Gastroesophageal sphincter (tissue), 3 donors: ENCODE data around the gene TNNC1.

Source experiments
- POLR2A ChIP-seq, 2 donors: fragments of 450-650 bp; IDR thresholded peaks; one replicate each; pipeline ENCODE4 v1.6.1; 2017; ENCODE audit warnings: antibody characterized with exemption in 2 of 2, mild to moderate bottlenecking in 2 of 2, moderate library complexity in 1 of 2
- TF ChIP-seq, protein P1 (sequence below), 4 experiments: fragments of 200-600 bp in 2 of 4; fragments of 450-650 bp in 2 of 4; sonication (generic) in 1 of 4; IDR thresholded peaks; one replicate each; pipeline ENCODE4 v1.5.1; 2017 to 2019; ENCODE audit warnings: antibody characterized with exemption in 4 of 4, mild to moderate bottlenecking in 2 of 4, moderate library complexity in 2 of 4

DNA sequence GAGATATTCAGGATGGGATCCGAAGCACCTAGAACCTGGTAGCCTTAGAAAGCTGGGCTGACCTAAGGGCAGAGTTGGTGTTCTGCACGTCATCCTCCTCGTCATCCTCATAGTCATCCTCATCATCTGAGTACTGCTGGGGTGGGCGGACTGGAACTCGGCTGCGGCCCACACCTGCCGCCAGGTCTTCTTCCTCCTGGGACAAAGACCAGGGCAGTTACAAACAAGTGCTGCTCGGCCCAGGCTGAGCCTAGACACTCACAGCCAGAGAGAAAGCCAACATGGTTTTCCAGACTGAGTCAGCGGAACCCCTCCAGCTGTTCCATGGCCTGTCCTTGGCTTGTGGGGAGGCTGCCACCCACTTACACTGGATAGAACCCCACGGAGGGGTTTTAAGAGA is 49.5 kb downstream of the TNNC1 start:
- TF ChIP-seq, protein P1, sequence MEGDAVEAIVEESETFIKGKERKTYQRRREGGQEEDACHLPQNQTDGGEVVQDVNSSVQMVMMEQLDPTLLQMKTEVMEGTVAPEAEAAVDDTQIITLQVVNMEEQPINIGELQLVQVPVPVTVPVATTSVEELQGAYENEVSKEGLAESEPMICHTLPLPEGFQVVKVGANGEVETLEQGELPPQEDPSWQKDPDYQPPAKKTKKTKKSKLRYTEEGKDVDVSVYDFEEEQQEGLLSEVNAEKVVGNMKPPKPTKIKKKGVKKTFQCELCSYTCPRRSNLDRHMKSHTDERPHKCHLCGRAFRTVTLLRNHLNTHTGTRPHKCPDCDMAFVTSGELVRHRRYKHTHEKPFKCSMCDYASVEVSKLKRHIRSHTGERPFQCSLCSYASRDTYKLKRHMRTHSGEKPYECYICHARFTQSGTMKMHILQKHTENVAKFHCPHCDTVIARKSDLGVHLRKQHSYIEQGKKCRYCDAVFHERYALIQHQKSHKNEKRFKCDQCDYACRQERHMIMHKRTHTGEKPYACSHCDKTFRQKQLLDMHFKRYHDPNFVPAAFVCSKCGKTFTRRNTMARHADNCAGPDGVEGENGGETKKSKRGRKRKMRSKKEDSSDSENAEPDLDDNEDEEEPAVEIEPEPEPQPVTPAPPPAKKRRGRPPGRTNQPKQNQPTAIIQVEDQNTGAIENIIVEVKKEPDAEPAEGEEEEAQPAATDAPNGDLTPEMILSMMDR (IDR thresholded peaks at IDR 0.05) = no peak
- no peak for TF ChIP-seq POLR2A (IDR thresholded peaks at IDR 0.05)
